SIG-M5 treated with dmso at 0.1 percent for 504 hours (cell line): ENCODE measurements around the gene COMP.
A peak's percentile ranks its signal among the peaks of the same experiment; 100 is the strongest.

Source experiments
- DNase-seq: peaks from one replicate; lab custom pipeline; 2025; ENCODE audit not compliant: unreplicated experiment; lab: John Stamatoyannopoulos, UW

COMP gene

DNA sequence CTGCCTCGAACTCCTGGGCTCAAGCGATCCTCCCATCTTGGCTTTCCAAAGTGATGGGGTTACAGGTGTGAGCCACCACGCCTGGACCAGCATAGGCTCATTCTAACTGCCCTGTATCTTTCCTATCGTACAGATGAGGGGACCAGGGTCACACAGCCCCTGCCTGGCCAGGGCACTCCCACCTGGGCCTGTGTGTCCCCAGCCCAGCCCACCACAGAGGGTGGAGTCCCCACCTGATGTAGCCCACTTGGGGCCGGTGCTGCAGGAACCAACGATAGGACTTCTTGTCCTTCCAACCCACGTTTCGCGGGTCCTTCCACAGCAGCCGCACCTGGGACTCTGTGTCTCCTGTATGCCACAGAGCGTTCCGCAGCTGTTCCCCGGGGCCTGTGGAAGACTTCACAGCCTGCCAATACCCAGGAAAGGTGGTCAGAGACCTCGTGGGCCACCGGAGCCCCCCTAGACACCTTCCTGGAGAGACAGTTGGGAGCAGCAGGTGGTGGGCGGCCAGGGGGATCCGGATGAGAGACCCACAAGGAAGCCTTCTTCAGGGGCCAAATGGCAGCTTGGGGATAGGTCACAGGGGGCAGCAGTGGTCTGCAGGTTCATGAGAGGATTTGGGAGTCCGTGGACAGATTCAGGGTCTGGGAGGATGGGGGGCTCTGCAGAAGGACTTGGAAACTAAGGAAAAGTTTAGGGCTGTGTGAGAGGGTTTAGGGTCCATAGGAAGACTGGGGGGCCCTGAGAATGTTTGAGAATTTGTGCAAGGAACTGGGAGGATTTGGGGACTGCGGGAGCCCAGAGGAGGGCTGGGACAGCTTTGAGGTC, 6.9 kb downstream of the COMP start:
- DNase-seq: no peak

GRCh38 chr19:18782559-18783225, 8.4 kb downstream of the COMP start:
- DNase-seq: no peak

DNA sequence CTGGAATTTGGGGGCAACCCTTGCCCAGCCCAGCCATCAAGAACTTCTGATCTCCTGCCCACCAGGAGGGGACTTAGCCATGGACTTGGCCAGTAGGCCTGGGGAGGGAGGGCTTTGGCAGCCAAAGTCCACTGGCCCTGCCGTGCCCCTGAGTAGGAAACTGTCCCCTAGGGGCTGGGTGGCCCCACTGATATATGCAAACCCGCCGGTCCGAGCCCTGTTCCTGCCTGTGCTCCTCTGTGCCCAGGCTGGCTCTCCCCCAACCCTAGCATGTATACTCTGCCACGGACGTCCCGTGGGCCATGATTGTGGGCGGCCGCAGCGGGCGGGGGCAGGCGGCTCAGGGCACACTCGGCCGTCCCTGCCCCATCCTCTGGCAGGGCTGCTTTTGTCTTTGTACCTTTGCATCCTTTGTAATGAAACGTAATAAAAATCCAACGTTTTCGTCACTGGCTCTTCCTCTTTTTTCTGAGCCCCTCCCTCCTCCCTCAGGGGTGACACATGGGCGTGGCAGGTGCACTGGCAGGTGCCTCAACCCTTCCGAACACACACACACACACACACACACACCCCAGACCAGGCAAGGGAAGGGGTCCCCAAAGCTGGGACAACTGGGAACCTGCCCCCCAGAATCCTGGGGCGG, 9.1 kb downstream of the COMP start:
- DNase-seq: no peak

DNA sequence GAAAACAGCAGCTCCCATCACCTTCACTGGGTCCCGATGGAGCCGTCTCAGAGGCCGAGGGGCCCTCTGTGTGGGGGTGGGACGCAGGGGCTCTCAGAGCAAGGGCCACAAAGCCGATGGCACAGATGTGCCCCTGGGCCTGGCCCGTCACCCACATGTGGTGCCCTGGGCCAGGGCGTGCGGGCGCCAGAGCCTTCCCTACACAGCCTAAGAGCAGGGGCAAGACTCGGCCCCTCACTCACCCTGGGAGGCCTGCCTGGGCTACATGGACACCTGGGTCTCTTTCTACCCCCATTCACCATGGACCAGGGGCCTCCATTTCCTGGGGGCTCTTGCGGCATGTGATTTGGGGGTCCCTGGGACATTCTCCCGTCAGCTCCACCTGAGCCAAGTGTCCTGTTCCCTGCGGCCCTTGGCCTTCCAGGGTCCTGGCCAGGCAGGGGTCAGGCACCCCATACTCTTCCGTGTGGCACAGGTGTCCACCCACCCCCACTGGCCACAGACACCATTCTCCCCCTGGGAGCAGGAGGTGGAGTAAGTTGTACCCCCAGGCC, 10.0 kb downstream of the COMP start:
- DNase-seq: no peak

- no peak for DNase-seq
Measured at GRCh38 chr19:18780631-18781030, 10.5 kb downstream of the COMP start.

DNA sequence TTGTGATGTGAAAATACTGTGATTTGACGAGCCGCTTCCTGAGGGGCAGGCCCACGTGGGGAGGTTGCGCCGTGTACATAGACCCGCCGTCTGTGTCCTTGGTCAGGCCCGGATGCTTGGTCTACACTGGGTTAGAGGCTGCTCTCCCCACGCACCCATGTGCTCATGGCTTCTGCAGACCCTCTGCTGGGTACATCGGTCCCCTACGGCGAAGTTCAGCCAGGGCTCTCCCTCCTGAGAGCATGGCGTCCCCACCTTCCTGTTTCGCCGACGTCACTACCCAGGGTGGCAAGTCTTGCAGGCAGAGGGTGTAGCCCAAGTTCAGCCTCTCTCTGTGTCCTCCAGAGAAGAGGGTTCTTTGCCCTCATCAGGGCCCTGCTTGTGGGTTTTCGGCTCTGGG, 11.0 kb downstream of the COMP start:
- DNase-seq: no peak

GRCh38 chr19:18778826-18779495, 12.1 kb downstream of the COMP start:
- DNase-seq: no peak

DNA sequence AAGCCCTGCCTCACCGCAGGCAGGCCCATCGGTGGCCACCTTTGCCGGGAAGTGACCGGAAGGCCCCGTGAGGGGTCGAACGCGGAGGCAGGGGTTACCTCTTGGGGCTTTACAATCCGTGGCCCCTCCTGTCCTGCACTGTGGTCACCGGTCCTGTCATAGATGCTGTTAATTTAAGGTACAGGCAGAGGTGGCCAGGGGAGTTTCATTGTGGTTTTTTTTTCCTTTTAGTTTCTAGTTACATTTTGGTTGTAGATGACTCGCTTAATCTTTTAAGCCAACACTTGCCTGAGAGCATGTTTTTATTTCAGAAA, 13.1 kb downstream of the COMP start:
- DNase-seq: no peak

DNA sequence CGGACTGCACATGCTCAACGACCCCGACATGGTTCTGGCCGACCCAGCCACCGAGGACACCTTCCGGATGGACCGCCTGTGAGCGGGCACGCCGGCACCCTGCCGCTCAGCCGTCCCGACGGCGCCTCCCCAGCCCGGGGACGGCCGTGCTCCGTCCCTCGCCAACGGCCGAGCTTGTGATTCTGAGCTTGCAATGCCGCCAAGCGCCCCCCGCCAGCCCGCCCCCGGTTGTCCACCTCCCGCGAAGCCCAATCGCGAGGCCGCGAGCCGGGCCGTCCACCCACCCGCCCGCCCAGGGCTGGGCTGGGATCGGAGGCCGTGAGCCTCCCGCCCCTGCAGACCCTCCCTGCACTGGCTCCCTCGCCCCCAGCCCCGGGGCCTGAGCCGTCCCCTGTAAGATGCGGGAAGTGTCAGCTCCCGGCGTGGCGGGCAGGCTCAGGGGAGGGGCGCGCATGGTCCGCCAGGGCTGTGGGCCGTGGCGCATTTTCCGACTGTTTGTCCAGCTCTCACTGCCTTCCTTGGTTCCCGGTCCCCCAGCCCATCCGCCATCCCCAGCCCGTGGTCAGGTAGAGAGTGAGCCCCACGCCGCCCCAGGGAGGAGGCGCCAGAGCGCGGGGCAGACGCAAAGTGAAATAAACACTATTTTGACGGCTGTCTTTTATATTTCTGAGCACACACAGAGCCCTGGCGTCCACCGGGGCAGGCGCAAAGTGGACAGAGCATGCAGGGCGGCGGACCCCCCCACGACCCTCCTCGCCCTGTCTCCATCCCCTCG, 13.6 kb downstream of the COMP start:
- no peak for DNase-seq

DNA sequence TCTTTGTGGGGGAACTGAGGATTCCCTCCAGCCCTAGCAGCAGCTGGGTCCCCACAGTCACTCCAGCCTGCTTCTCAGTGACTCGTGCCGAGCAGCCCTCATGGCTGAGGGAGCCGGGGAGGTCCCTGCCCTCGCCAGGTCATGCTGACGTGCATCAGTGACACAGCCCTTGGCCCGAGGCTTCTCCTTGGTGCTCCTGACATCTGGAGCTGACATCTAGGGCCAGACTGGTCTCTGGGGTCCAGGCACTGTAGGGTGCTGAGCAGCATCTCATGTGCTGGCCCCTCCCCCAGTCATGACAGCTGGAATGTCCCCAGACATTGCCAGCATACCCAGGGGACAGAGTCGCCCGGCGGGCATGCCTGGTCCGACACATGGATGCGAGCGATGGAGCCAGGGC, 14.4 kb downstream of the COMP start:
- no peak for DNase-seq

DNA sequence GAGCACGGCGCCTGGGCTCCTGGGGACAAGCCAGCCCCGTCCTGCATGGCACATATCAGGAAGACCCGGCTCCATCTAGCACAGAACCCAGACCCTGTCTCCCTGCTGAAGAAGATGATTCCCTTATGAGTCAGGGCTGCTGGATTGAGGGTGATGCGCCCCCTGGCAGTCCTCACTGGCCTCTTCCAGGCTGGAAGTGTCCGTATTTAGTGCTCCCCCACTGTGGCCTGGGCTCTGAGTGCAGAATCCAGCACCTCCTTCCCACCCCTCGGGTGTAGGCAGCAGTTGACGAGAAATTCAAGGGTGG, 14.9 kb downstream of the COMP start:
- no peak for DNase-seq

DNA sequence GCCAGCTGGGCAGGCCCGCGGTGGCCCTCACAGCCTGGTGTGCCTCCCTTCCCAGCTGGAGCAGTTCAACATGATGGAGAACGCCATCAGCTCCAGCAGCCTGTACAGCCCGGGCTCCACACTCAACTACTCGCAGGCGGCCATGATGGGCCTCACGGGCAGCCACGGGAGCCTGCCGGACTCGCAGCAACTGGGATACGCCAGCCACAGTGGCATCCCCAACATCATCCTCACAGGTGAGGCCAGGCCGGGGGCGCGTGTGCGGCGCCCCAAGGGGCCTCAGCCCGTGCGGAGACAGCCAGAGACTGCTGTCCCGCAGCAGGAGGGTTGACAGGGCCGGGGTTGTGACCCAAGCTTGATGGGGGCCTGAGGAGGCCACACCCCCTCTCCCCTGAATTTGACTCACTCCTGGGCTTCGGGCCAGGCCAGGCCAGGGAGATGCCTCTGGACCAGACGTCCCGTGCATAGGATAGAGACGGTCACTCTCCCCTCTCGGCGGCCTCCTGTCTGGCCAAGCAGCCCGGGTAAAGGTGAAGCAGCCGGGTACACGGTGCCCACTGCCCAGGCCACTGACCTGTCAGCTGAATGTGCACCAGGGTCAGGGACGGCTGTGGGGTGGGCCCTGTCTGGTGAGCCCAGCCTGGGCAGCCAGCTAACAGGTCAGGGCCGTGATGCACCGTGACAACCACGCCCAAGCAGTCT, 15.4 kb downstream of the COMP start:
- DNase-seq: no peak

- DNase-seq: no peak
Measured at GRCh38 chr19:18774782-18775444, 16.2 kb downstream of the COMP start.

GRCh38 chr19:18774107-18774506, 17.0 kb downstream of the COMP start:
- DNase-seq: no peak

- DNase-seq: no peak
Measured at GRCh38 chr19:18773682-18774081, 17.4 kb downstream of the COMP start.

DNA sequence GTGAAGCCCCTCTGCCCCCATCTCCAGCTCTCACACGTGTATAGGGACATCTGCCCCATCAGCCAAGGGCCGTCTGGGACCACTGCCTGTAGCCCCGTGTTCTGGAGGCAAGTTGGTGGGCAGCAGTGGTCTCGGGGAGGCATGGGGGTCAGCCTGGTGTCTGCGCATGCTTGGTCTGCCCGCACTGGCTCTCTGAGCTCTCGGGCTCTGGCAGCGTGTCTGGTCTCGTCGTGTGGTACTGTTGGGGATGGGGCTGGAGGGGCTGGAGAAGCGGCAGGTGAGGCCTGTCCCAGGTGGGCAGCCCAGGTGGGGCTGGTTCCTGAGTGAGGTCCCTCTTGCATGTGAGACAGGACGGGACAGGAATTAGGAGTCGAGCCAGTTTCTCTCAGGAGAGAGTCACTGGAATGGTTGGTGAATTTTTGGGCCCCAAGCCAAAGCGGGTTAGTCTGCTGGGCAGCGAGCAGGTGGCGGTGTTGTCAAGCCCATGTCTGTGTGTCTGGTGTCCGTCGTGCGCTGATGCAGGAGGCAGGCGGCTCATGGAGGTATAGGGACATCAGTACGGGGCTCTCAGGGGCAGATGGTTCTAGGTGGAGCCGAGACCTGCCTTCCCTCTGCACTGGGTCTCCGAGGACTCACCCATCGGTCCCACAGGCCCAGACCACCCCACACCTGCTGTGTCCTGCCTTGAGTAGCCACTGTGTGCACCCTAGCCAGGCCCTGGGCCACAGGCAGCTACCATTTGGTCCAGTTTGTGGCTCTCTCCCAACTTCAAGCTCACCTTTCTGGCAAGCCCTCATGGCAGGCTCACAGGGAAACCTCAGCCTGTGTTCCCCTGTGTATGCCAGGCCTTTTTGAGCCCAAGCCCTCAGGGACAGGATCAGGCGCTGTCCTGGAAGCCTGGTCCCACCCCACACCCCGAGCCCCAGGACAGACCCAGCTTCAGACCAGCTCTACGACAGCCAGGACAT, 18.2 kb downstream of the COMP start:
- DNase-seq: no peak

DNA sequence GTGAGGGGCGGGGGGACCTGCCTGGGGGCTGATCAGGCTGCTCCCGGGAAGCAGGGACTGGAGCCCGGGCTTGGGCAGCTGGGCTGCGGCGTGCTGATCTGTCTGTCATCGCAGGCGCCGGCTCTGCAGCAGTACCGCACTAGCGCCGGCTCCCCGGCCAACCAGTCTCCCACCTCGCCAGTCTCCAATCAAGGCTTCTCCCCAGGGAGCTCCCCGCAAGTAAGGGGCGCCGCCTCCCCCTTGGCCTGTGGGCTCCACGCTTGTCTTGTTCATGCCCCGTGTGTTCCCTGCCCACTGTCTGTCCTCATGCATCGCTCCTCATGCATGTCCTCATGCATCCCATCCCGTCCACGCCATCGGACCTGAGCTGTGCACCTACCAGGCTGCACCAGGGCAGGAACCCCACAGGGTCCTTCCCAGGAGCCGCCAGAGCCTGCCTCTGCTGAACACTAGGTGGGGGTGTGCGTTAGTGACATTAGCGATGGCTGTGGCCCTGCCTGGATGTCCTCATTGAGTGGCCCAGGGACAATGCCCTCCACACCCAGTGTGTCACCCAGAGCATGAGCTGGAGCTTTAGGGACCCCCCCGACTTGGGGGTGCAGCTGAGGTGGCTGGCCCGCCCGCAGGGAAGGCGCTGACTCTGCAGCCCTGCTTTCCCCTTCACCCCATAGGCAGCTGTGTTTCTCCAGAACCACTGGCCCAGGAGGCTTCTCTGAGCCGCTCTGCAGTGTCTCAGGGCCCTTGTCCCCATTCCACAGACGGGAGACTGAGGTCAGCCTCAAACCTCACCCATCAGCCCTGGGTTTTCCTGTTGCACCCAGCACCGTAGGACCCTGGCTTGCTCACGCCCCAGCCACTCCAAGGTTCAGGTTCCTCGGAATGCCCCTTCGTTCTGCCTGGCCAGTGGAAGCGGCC, 19.5 kb downstream of the COMP start:
- DNase-seq: peak; percentile 22
